CD4-positive, alpha-beta T cell treated with Interleukin-21 for 1 hour (primary cell): ENCODE data around the gene DPH2.

Experiments used
- DNase-seq: peaks from one replicate; pipeline ENCODE4 v3.0.0-alpha.2; 2020

Gene DPH2

GRCh38 chr1:43970502-43970901, 692 bp downstream of the DPH2 start:
- DNase-seq, result no peak

GRCh38 chr1:43970911-43971310, 1.1 kb downstream of the DPH2 start:
- DNase-seq, result no peak

DNA sequence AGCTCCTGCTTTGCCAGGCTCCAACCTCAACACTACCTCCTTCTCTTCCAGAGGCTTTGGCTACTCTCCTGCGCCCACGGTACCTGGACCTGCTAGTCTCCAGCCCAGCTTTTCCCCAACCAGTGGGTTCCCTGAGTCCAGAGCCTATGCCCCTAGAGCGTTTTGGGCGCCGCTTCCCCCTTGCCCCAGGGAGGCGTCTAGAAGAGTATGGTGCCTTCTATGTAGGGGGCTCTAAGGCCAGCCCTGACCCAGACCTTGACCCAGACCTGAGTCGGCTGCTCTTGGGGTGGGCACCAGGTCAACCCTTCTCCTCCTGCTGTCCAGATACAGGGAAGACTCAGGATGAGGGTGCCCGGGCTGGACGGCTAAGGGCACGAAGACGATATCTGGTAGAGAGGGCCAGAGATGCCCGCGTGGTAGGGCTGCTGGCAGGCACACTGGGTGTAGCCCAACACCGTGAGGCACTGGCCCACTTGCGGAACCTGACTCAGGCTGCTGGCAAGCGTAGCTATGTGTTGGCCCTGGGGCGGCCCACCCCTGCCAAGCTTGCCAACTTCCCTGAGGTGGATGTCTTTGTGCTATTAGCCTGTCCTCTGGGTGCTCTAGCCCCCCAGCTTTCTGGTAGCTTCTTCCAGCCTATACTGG, 1.6 kb downstream of the DPH2 start:
- no peak for DNase-seq

GRCh38 chr1:43973981-43974442, 4.2 kb downstream of the DPH2 start:
- DNase-seq, result no peak

- DNase-seq, result peak; percentile 91
These were observed 4.8 kb downstream of the DPH2 start, which contains the start of gene ATP6V0B for GRCh38 chr1:43974443-43975248. TSS of gene ATP6V0B (plus strand) at chr1:43974960. CDS start at chr1:43975041, 81 bp downstream.

- DNase-seq, result peak; percentile 51
These were observed 5.6 kb downstream of the DPH2 start for GRCh38 chr1:43975249-43975961.

- DNase-seq, result no peak
These were observed 6.2 kb downstream of the DPH2 start for GRCh38 chr1:43976045-43976444.

DNA sequence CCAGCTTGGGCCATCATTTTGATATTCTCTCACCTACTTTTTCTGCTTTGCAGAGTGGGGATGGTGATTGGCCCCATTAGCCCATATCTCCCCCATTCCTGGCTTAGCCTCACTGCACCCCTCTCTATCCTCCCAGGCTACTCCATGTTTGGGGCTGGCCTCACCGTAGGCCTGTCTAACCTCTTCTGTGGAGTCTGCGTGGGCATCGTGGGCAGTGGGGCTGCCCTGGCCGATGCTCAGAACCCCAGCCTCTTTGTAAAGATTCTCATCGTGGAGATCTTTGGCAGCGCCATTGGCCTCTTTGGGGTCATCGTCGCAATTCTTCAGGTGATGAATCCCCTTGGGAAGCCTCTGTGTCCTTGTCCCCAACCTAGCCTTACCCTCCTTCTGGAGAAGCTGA, 7.1 kb downstream of the DPH2 start:
- DNase-seq, result no peak

DNA sequence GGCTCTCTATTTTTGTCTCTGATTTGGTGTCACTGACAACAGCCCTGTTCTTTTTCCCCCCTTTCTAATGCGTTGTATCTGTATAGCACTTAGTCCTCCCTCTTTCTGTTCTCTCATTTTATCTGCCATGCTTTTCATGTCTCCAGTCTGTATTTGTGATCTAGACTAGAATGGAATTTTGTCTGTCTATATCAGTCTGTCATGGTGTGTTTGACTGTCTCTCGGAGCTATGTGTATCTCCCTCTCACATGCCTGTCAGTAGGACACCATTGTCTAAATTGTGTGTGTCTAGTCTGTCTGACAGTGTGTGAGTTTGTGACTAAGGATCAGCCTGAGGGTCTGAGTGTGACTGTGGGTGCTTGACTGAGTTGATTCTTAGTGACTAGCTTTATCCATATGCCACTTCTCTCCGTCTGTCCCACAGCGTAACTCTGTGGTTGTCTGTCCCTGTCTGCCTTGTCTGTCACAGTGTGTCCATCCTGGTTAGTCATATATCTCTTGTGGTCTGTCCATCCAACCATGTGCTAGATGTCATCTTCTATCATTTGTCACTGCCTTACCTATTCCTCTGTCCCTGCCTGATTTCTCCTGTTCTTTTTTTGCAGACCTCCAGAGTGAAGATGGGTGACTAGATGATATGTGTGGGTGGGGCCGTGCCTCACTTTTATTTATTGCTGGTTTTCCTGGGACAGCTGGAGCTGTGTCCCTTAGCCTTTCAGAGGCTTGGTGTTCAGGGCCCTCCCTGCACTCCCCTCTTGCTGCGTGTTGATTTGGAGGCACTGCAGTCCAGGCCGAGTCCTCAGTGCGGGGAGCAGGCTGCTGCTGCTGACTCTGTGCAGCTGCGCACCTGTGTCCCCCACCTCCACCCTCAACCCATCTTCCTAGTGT, 7.8 kb downstream of the DPH2 start:
- DNase-seq, result no peak

- no peak for DNase-seq
These were observed 8.4 kb downstream of the DPH2 start for GRCh38 chr1:43978264-43978550.

- peak; percentile 45 for DNase-seq
These were observed 8.9 kb downstream of the DPH2 start, which contains the start of gene B4GALT2 for GRCh38 chr1:43978551-43979260. TSS of gene B4GALT2 (plus strand) at chr1:43979210. CDS start at chr1:43981161, 1,951 bp downstream.

- DNase-seq, result no peak
These were observed 9.4 kb downstream of the DPH2 start for GRCh38 chr1:43979261-43979527.

GRCh38 chr1:43979528-43980254, 9.9 kb downstream of the DPH2 start:
- DNase-seq, result peak; percentile 18

DNA sequence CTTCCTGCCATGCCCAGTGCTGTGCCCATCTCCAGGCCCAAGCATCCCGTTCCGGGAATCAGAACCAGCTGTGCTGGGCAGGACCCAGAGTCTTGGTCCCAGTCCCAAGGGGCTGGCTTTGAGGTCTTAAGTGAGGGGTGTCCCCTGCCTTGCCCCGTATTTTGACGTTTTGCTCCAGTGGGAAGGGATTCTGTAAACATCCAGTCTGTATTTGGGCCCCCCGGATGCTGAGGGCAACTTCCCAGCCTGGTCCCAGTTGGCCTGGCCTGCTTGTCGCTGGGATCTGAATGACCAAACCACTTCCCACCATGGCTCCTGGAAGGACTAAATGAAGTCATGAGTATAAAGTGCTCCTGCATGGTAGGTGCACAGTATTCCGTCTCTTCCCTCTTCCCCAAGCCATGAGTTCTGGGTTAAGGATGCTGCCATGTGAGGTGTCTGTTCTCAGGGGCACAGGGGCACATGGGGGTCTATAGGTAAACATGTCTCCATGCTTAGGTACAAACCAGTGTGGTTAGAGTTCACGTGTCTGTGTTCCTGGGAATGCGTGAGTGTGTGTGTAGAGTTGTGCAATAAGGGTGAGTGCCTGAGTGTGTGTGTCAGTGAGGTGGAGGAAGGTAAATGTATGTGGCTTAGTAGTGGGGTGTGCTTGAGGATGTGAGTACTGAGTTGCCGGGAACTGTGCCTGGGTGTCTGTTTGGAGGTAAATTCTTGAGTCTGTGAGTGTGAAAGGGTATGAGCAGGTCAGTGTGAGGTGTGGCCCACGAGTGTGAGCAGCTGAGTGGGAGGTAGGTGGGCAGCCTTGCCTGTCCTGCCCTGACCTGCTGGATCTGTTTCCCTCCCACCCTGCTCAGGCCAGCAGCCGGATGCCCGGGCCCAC, 10.7 kb downstream of the DPH2 start:
- no peak for DNase-seq

- DNase-seq, result no peak
These were observed 11.3 kb downstream of the DPH2 start for GRCh38 chr1:43981135-43981491.

DNA sequence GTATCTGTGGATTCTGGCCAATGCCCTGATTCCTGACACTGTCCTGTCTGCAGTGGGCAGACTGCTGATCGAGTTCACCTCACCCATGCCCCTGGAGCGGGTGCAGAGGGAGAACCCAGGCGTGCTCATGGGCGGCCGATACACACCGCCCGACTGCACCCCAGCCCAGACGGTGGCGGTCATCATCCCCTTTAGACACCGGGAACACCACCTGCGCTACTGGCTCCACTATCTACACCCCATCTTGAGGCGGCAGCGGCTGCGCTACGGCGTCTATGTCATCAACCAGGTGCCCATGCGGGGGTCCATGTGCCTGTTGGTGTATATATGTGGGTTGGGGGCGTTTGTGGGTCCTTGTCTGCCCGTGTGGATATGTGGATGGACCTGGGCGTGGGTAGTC, 11.8 kb downstream of the DPH2 start:
- DNase-seq, result no peak

DNA sequence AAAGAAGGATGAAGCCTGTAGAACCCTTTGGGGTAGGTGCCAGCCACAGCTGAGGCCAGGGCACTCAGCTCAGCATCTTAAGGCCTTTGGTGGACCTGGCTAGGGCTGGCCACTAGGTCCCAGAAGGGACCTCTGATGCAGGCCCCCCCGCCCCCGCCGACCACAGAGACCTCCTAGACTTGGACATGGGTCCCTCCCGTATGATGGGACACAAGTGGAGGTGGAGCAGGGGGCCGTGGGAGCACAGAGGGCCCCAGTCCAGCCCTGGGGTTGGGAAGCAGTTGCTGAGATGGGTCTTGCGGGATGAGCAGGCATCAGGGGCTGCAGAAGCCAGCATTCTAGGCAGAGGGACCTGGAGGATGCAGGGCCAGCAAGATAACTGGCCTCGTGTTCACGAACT, 12.4 kb downstream of the DPH2 start:
- DNase-seq, result no peak

DNA sequence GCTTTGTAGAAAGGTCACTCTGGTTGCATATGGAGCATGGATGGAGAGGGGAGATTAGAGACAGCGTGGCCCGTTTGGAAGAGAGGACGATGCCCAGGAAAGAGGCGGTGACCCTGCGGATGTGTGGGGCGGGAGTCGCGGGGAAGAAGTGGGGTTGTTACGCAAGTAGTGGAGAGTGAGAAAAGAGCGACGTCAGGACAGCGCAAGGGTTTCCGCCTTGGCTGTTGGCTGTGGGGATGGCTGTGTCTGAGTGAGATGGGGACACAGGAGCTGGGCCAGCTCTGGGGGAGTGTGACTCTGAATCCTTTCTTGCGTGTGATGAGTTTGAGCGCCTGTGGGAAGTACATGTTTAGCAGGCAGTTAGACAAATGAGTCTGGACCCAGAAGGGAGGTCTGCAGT, 13.0 kb downstream of the DPH2 start:
- DNase-seq, result no peak

GRCh38 chr1:43983253-43983899, 13.6 kb downstream of the DPH2 start:
- DNase-seq, result no peak

DNA sequence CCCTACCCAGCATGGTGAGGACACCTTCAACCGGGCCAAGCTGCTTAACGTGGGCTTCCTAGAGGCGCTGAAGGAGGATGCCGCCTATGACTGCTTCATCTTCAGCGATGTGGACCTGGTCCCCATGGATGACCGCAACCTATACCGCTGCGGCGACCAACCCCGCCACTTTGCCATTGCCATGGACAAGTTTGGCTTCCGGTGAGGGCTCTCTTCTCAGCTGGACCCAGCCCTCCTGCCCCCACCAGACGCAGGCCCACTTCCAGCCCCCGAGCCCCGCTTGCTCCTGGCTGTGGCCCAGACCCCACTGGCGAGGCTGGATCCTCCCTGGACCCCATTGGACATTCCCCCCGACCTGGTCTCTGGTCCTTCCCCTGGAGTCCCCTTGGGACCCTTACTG, 15.0 kb downstream of the DPH2 start:
- DNase-seq, result no peak
